DND-41 (cell line): ENCODE measurements around the gene EP400.

Source experiments
- ATAC-seq: fragments of 200-7000 bp; cut with Tn5 transposase; 3 replicates; pipeline ENCODE4 v1.9.1; 2021; ENCODE audit warnings: low read depth; ENCODE audit not compliant: insufficient read depth
- DNase-seq: peaks from one replicate; pipeline ENCODE4 v3.0.0-alpha.2; 2020
- H2AFZ ChIP-seq: 2 replicates; pipeline ENCODE4 v1.6.0; 2012; ENCODE audit warnings: low read depth, low read length
- H3K27ac ChIP-seq: 2 replicates; pipeline ENCODE4 v1.5.1; 2012; ENCODE audit warnings: low read length, inconsistent platforms
- H3K27me3 ChIP-seq: fragments of 200-600 bp; sonication (generic); 2 replicates; pipeline ENCODE4 v1.6.0; 2012; ENCODE audit warnings: low read length, mild to moderate bottlenecking, inconsistent platforms; ENCODE audit not compliant: insufficient read depth, poor library complexity
- H3K36me3 ChIP-seq: 2 replicates; pipeline ENCODE4 v1.5.1; 2012; ENCODE audit warnings: low read length, inconsistent platforms; ENCODE audit not compliant: insufficient read depth
- H3K4me1 ChIP-seq: 2 replicates; pipeline ENCODE4 v1.5.1; 2012; ENCODE audit warnings: mild to moderate bottlenecking, low read length; ENCODE audit not compliant: insufficient read depth
- H3K4me2 ChIP-seq: 2 replicates; pipeline ENCODE4 v1.6.0; 2012; ENCODE audit warnings: mild to moderate bottlenecking, moderate library complexity, low read length, inconsistent platforms; ENCODE audit not compliant: insufficient read depth
- H3K4me3 ChIP-seq, 2 experiments: fragments of 200-600 bp in 1 of 2; shearing (Covaris generic) in 1 of 2; 2 replicates each; pipeline ENCODE4 v1.5.1; 2012 to 2016; ENCODE audit warnings: inconsistent platforms in 2 of 2, low read length in 2 of 2, mild to moderate bottlenecking in 2 of 2, low read depth in 1 of 2, moderate library complexity in 1 of 2
- H3K79me2 ChIP-seq: 2 replicates; pipeline ENCODE4 v1.6.0; 2012; ENCODE audit warnings: low read length, inconsistent platforms; ENCODE audit not compliant: insufficient read depth
- H3K9ac ChIP-seq: 2 replicates; pipeline ENCODE4 v1.6.0; 2012; ENCODE audit warnings: low read depth, mild to moderate bottlenecking, inconsistent platforms, low read length, moderate library complexity
- H3K9me3 ChIP-seq: 2 replicates; pipeline ENCODE4 v1.5.1; 2012; ENCODE audit warnings: low read length, moderate library complexity, mild to moderate bottlenecking, inconsistent platforms; ENCODE audit not compliant: insufficient read depth, severe bottlenecking
- H4K20me1 ChIP-seq: 2 replicates; pipeline ENCODE4 v1.6.0; 2012; ENCODE audit warnings: low read length; ENCODE audit not compliant: insufficient read depth
- CTCF ChIP-seq: IDR thresholded peaks from 2 replicates; pipeline ENCODE4 v1.5.1; 2012; ENCODE audit warnings: borderline replicate concordance, low read length, moderate library complexity, mild to moderate bottlenecking; ENCODE audit not compliant: poor library complexity, severe bottlenecking; ENCODE audit errors: extremely low read depth
- EZH2 ChIP-seq: IDR thresholded peaks from 3 replicates; pipeline ENCODE4 v1.6.1; 2012; ENCODE audit warnings: borderline replicate concordance, low read depth, mild to moderate bottlenecking, moderate library complexity, low read length, inconsistent platforms; ENCODE audit not compliant: severe bottlenecking

EP400 gene

GRCh38 chr12:132065609-132066344 lies 116.0 kb downstream of the EP400 start:
- Histone ChIP-seq H3K4me2 (peak overlapping the region; percentile 46), H3K27ac (peak overlapping the region; percentile 86)

GRCh38 chr12:132066345-132066685 lies 116.6 kb downstream of the EP400 start:
- Histone ChIP-seq H3K27me3 (no peaks in the 10 kb centered on the region), H3K79me2 (peaks cover 3% of the 10 kb centered on the region; the same call in 1 of the 2 replicates), H3K9ac (peak overlapping the region; percentile 49), H3K36me3 (peaks cover 80% of the 10 kb centered on the region), H3K4me2 (peak overlapping the region; percentile 46), H3K4me3 (peak overlapping the region in 1 of 2 experiments; percentile 18; a peak in 1 of 4 replicates), H3K27ac (peak overlapping the region; percentile 86), H4K20me1 (no peaks in the 10 kb centered on the region), H3K4me1 (peaks cover 58% of the 10 kb centered on the region), H2AFZ (peak overlapping the region; percentile 43; the same call in 1 of the 2 replicates), H3K9me3 (no peaks in the 10 kb centered on the region)
- ATAC-seq (peak; percentile 81), DNase-seq (peak; percentile 88)
- TF ChIP-seq EZH2 = no peak
- no peak for TF ChIP-seq CTCF

More at GRCh38 chr12:132065609-132066344, 116.0 kb downstream of the EP400 start:
- no peaks in the 10 kb centered on the region for H3K27me3 ChIP-seq
- no peaks in the 10 kb centered on the region for H4K20me1 ChIP-seq
- H3K9ac ChIP-seq = peak overlapping the region; percentile 49
- H3K9me3 ChIP-seq = no peaks in the 10 kb centered on the region
- H2AFZ ChIP-seq = peak overlapping the region; percentile 43; the same call in 1 of the 2 replicates
- DNase-seq (no peak), ATAC-seq (peak; percentile 2; the same call in 1 of the 3 replicates)
- no peak overlapping the region for H3K4me3 ChIP-seq
- TF ChIP-seq CTCF (no peak), EZH2 (no peak)
- peaks cover 80% of the 10 kb centered on the region for H3K36me3 ChIP-seq
- H3K4me1 ChIP-seq = peaks cover 62% of the 10 kb centered on the region
- peaks cover 3% of the 10 kb centered on the region; the same call in 1 of the 2 replicates for H3K79me2 ChIP-seq

DNA sequence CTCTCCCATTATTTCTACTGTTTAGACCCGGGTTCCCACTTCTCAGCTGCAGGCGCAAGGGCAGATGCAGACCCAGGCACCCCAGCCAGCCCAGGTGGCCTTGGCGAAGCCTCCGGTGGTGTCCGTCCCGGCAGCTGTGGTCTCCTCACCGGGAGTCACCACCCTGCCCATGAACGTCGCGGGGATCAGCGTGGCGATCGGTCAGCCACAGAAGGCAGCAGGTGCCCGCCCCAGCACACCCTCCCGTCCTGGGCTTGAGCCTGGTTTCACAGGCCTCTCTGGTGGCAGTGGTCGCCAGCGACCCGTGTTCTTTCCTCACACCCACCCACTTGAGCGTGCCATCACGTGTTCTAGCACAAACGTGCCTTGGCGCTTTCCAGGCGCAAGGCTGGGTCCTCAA lies 117.0 kb downstream of the EP400 start:
- Histone ChIP-seq H3K4me2 (peak overlapping the region; percentile 46), H3K9ac (peak overlapping the region; percentile 49), H3K4me1 (peaks cover 55% of the 10 kb centered on the region), H3K9me3 (no peaks in the 10 kb centered on the region), H3K27me3 (no peaks in the 10 kb centered on the region), H4K20me1 (no peaks in the 10 kb centered on the region), H3K4me3 (peak overlapping the region in 1 of 2 experiments; percentile 18; a peak in 1 of 4 replicates), H3K36me3 (peaks cover 80% of the 10 kb centered on the region), H2AFZ (peak overlapping the region; percentile 43; the same call in 1 of the 2 replicates), H3K27ac (peak overlapping the region; percentile 86), H3K79me2 (peaks cover 3% of the 10 kb centered on the region; the same call in 1 of the 2 replicates)
- DNase-seq = no peak
- TF ChIP-seq EZH2 = no peak
- peak; percentile 6; the same call in 2 of the 3 replicates for ATAC-seq

GRCh38 chr12:132067182-132067581 lies 117.4 kb downstream of the EP400 start:
- no peaks in the 10 kb centered on the region for H3K9me3 ChIP-seq
- peaks cover 3% of the 10 kb centered on the region; the same call in 1 of the 2 replicates for H3K79me2 ChIP-seq
- TF ChIP-seq CTCF = no peak
- no peak for TF ChIP-seq EZH2
- H4K20me1 ChIP-seq = no peaks in the 10 kb centered on the region
- no peaks in the 10 kb centered on the region for H3K27me3 ChIP-seq
- H3K36me3 ChIP-seq = peaks cover 79% of the 10 kb centered on the region
- H3K4me2 ChIP-seq = peak overlapping the region; percentile 46
- ATAC-seq = no peak
- H3K27ac ChIP-seq = peak overlapping the region; percentile 86
- peak overlapping the region; percentile 49 for H3K9ac ChIP-seq
- H2AFZ ChIP-seq = no peak overlapping the region
- H3K4me1 ChIP-seq = peaks cover 50% of the 10 kb centered on the region
- H3K4me3 ChIP-seq = no peak overlapping the region
- DNase-seq = no peak
